Prostate gland (tissue), 2 donors: ENCODE measurements around the gene RNU6-8. TPM values are rescaled to one million over a fixed set of nuclear protein-coding genes. Genes with fewer than 3 reads are reported as not detected.

ENCODE experiments used
- DNase-seq: peaks from one replicate; pipeline ENCODE4 v3.0.0-alpha.2; 2019; ENCODE audit warnings: low spot score
- H3K27ac ChIP-seq, 2 donors: fragments of 200-600 bp; sonication (generic); 2 replicates each; pipeline ENCODE4 v1.5.1; 2017 to 2019
- H3K27me3 ChIP-seq: fragments of 200-600 bp; sonication (generic); replicated peaks from 2 replicates; pipeline ENCODE4 v1.5.1; 2019; ENCODE audit not compliant: insufficient read depth
- H3K36me3 ChIP-seq, 2 donors: fragments of 200-600 bp; sonication (generic); 1 replicate in 1 of 2; 2 replicates in 1 of 2; pipeline versions ENCODE4 v1.5.1 to v1.8.1; 2017 to 2019
- H3K4me1 ChIP-seq: fragments of 200-600 bp; sonication (generic); replicated peaks from 2 replicates; pipeline ENCODE4 v1.5.1; 2019
- H3K4me3 ChIP-seq, 2 donors: fragments of 200-600 bp; sonication (generic); 2 replicates each; pipeline ENCODE4 v1.5.1; 2017 to 2019
- H3K9me3 ChIP-seq: fragments of 200-600 bp; sonication (generic); 2 replicates; pipeline ENCODE4 v1.5.1; 2017
- CTCF ChIP-seq, 4 experiments: fragments of 200-600 bp in 2 of 4; fragments of 450-650 bp in 2 of 4; sonication (generic) in 2 of 4; IDR thresholded peaks; 1 replicate in 3 of 4; 2 replicates in 1 of 4; pipeline ENCODE4 v1.5.1; 2016 to 2019; ENCODE audit warnings: antibody characterized with exemption in 4 of 4, mild to moderate bottlenecking in 2 of 4, moderate library complexity in 2 of 4
- POLR2A ChIP-seq: fragments of 450-650 bp; IDR thresholded peaks from one replicate; pipeline ENCODE4 v1.6.1; 2016; ENCODE audit warnings: antibody characterized with exemption, mild to moderate bottlenecking
- POLR2AphosphoS5 ChIP-seq: sonication (generic); formaldehyde crosslinking; IDR thresholded peaks from one replicate; pipeline ENCODE4 v1.6.1; 2017; ENCODE audit warnings: antibody characterized with exemption
- WGBS: methylation state at CpG from one replicate; pipeline ENCODE4 v1.1.5; 2018; 5-methylcytosine and 5-hydroxymethylcytosine counted together
- intact Hi-C: fragments of 100-400 bp; cut with DNase I; formaldehyde crosslinking; loops from one replicate; pipeline ENCODE4 v1.14.2; 2022
- total RNA-seq, 2 donors: library from RNA; depleted of rRNA; stranded (reverse); fragments of >200 nt; gene quantifications; one replicate each; pipeline ENCODE4 v1.1.0, GENCODE V29; 2016

Gene RNU6-8
- total RNA-seq, 2 donors from 2014 or later, result not detected

DNA sequence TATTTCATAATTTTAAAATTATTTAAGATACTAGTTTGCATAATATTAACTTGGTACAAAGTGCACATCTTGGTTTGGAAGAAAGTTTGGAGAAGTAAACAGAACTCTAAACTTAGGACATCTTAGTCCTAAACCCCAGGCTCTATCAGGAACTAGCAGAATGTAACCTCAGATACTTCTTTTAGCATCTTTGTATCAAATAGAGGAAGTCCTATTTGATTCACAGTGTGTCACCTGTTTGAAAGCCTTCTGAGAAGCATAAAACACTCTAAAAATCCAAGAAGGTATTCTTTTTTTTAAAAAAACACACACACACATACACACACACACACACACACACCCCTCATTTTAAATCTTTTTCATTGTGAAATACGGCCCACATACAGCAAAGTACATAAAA lies 13.3 kb downstream of the RNU6-8 start:
- no peak for DNase-seq
- intact Hi-C loops, result no loop called here
- H3K27me3 ChIP-seq, result no peaks in the 10 kb centered on the region
- no peak overlapping the region for H3K4me3 ChIP-seq
- no peaks in the 10 kb centered on the region for H3K9me3 ChIP-seq
- 64% methylated on average over 1 of the region's 1 CpG for WGBS
- TF ChIP-seq POLR2A (no peak), POLR2AphosphoS5 (no peak), CTCF (IDR thresholded peaks at IDR 0.05) (no peak)
- no peaks in the 10 kb centered on the region for H3K4me1 ChIP-seq
- H3K27ac ChIP-seq, result no peak overlapping the region
- H3K36me3 ChIP-seq, result no peaks in the 10 kb centered on the region

- intact Hi-C loops, result no loop called here
- H3K9me3 ChIP-seq, result no peaks in the 10 kb centered on the region
- no peak overlapping the region for H3K27ac ChIP-seq
- H3K36me3 ChIP-seq, result no peaks in the 10 kb centered on the region
- TF ChIP-seq CTCF (IDR thresholded peaks at IDR 0.05) (no peak), POLR2A (no peak), POLR2AphosphoS5 (no peak)
- no peak for DNase-seq
- H3K4me1 ChIP-seq, result no peaks in the 10 kb centered on the region
- H3K27me3 ChIP-seq, result no peaks in the 10 kb centered on the region
- H3K4me3 ChIP-seq, result no peak overlapping the region
Observed at GRCh38 chr14:32186248-32186647, 16.8 kb downstream of the RNU6-8 start.

DNA sequence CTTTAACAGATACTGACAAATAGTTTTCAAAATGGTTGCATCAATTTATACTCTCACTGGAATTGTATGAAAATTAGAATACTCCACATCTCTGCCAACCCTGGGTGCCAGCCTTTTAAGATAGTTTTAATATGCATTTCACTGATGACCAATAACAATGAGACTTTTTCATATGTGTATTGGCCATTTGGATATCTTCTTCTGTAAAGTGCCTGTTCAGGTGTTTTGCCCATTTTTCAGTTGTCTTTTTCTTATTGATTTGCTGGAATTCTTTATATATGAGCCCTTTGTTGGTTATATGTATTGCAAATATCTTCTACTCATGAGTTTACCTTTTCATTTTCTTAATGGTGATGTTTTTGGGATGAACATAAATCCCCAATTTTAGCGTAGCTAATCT lies 18.0 kb downstream of the RNU6-8 start:
- Histone ChIP-seq H3K4me1 (no peaks in the 10 kb centered on the region), H3K36me3 (no peaks in the 10 kb centered on the region), H3K9me3 (no peaks in the 10 kb centered on the region), H3K4me3 (no peak overlapping the region), H3K27ac (no peak overlapping the region), H3K27me3 (no peaks in the 10 kb centered on the region)
- 100% methylated on average over 1 of the region's 1 CpG for WGBS
- TF ChIP-seq POLR2A (no peak), POLR2AphosphoS5 (no peak), CTCF (IDR thresholded peaks at IDR 0.05) (no peak)
- intact Hi-C loops, result no loop called here
- no peak for DNase-seq

GRCh38 chr14:32183151-32184058 lies 19.7 kb downstream of the RNU6-8 start:
- 42% methylated on average over 2 of the region's 2 CpGs for WGBS
- no peak for DNase-seq
- intact Hi-C loops, result no loop called here

More at GRCh38 chr14:32183151-32184058, 19.7 kb downstream of the RNU6-8 start:
- no peak overlapping the region for H3K4me3 ChIP-seq
- no peaks in the 10 kb centered on the region for H3K36me3 ChIP-seq
- no peaks in the 10 kb centered on the region for H3K9me3 ChIP-seq
- TF ChIP-seq CTCF (IDR thresholded peaks at IDR 0.05) (no peak), POLR2A (no peak), POLR2AphosphoS5 (no peak)
- no peaks in the 10 kb centered on the region for H3K27me3 ChIP-seq
- no peak overlapping the region for H3K27ac ChIP-seq
- no peaks in the 10 kb centered on the region for H3K4me1 ChIP-seq
